Measurements from ENCODE around the gene C21orf91.

Gene C21orf91

DNA sequence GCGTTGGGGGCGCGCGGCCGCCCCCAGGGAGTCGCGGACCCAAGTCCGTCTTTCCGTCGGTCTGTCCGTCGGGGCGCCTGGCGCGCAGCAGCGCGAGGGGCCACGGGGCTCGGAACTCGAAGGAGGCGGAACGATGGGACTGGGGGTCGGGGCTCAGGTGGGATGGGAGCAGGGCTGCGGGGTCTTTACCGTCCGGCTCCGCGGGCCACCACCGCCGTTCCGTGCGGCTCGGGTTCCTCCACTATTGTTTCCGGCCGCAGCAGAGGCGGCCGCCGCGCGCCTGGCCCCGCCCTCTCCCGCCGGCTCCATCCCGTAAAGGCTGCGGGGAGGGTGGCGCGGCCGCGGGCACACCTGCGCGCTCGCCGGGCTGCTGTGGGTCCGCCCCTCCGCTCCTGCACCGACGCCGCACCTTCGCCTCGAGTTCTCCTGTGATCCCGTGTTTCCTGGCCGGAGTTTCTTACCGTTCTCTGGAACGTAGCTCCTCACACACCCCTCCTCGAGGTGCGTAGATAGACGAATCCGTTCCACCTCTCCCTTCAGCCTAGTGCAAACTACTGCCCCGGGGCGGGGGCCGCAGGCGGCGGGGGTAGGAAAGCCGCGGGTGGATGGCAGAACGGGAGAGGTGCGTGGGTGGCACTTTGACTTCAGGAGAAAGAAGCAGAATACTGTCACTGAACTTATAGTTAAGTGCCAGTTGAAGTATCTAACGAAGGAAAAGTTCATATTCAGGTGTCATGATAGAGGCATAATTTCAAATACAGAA is at the start of gene C21orf91:
Gene C21orf91, minus strand, starts transcription at position 243 of the 763 bp plus-strand sequence. CDS start 1,038 bp downstream, outside the sequence.
- peak; percentile 29 for DNase-seq

DNA sequence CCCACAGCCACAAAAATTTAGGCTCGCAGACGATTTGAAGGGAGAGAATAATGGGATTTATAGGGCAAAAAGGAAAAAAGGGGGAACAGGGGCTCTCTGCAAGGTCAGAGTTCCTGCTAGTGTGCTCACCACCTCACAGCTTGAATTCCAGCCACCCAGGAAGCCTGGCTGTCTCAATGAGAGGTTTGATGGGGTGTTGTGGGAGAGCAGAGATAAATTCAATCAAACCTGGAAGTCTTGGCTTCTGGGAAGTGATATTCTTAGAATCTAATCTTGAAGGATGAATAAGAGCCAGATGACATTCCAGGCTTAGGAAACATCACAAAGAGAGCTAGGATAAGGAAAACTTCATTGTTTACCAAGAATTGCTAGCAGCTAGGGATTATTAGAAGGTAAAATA is 47.4 kb upstream of the C21orf91 start:
- DNase-seq, result no peak

DNA sequence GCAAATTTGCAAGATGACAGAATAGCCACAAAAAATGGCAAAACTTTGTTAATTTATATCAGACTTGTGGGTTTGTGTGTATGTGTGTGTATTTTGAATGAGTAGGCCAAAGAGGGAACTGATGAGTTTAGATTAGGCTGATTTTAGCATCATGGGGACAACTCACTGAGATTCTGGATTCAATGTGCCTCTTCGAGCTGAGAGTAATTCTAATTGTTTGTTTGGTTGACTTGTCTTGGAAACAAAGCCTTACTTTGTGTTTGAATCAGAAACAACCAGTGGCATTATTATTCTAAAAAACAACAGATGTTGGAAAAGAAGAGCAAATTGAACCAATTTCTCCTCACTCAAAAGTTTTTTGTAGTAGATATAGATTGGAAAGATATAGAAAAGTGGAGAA is 40.5 kb upstream of the C21orf91 start:
- DNase-seq, result no peak

DNA sequence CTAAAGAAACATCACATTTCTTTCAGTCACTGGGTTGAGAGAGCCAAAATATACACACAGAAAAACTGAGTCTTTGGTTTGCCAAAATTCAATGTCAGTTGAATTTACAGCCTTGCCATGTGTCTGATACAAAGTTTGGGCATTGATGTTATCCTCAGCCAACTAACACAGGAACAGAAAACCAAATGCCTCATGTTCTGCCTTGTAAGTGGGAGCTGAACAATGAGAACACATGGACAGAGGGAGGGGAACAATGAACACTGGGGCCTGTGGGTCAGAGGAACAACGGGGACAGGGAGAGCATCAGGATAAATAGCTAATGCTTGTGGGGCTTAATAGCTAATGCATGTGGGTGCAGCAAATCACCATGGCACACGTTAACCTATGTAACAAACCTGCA is 39.6 kb upstream of the C21orf91 start:
- no peak for DNase-seq

DNA sequence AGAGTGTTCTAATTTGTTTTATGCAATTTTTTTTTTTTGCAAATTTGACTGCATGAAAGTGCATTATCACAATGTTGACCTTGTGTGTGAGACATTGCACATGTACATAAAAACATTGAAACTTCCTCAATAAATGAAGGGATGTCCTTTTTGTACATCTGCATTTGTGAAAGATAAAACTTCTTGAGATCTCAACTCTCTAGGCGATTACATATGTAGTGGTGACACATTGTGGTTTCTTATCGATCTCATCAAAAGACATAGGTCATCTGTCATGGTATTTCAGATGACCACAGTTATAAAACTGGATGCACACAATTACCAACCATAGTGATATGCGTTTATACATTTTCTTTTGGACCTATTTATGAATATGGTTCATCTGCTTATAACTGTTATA is 35.6 kb upstream of the C21orf91 start:
- DNase-seq, result no peak

DNA sequence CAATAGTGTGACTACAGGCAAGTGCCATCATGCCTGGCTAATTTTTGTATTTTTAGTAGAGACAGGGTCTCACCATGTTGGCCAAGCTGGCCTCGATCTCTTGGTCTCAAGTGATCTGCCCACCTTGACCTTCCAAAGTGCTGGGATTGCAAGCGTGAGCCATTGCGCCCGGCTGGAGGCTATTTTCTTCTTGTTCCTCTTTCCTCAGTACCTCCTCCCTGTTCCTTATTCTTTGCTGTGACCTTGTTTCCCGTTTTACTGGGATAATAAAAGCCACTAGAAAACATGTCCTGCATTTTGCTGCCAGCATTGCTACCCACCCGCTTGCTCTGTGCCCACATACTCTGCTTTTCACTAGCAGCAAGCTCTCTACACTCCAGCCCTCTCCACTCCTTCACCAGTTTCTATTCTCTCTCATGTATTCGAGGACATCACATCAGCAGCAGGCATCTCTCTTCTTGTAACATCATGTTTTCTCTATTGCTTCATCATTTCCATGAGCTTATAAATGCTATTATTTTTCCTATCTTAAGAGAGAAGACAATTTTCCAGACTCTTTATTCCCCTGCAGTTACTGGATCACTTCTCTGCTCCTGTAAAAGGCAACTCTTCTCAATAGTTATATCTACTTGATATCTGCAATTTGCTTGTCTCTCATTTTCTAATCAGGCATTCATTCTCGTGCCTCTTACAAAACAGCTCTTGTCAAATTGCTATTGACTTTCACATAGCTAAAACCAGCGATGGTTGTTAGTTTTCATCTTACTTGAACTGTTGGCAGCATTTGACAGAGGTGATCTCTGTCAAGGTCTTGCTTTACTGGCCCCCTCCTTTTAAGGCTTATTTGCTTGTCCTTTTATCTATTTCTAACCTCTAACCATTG is 34.5 kb upstream of the C21orf91 start:
- no peak for DNase-seq

DNA sequence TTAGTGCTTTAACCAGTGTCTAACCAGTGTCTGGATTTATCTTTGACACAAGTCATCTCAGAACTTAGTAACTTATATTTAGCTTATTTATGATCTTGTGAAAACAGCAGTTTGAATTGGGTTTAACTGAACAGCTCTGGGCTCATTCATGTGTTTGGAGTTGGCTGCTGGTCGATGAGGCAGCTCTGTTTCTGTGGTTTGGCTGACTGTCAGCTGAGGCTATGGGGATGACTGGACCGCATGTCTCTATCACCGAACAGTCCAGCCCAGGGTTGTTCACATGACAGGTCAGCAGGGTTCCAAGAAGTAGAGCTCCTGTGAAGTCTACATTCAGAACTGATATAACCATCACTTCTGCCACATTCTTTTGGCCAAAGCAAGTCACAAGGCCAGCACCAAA is 29.1 kb upstream of the C21orf91 start:
- DNase-seq, result no peak

DNA sequence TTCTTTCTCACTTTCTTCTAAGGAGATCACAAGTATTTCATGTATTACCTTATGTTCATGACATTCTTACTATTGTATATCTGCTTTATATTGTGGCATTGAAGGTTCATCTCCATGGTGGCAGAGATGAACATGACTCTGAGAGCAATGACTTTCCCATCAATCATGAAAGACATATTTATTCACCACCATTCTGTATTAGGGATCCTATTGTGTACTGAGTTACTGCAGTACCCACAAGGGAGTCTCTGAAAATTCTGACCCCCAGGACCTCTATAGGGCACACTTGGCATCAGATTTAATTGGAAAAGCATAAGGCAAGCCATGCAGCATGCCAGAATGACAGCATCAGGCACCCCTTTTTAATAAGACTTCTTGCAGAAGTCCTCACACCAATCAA is 21.9 kb upstream of the C21orf91 start:
- DNase-seq, result no peak

DNA sequence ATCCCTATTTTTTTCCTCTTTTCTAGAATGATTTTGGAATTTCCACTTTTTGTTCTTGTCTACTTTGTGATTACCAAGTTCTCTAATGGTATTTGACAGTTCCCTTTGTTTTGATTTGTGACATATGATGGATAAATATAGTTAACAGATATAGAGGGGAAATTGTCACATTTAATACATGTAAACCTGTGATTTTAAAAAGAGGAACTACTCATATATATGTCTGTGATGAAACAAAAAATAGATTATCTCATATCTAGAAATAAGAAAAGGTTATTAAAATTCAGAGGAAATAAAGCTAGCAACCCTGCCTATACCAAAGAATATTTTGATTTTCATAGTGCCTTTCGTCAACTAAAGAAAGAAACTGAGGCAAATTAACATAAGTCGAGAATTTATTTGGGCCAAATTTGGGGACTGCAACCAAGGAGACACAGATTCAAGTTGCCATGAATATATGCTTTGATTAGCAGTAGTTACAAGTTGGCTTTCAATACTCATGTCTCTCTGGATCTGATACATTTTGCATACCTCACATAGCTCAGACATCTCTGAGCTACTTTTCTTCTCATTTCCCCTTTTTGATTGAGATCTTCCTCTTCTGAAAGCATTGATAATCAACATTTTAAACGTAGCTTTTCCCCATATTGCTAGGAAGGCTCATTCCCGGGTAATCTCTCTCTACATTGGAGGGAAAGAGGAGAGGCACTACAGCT is 15.6 kb upstream of the C21orf91 start:
- DNase-seq, result no peak

DNA sequence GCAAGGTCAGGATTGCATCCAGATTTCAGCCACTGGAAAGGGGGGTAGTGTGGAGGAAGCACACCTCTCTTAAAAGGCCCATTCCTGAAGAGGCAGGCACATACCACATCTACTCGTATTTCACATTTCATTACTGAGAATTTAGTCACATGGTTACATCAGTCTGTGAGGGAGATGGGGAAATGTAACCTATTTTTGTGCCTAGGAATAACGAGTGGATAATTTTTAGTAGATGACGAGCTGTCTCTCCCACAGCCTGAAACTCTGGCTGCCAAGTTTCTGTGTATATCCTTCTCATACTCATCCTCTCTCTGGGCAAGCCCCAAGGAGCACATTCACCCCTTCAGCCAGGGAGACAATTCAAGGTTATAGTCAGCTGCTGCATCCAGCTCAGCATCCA is 10.3 kb upstream of the C21orf91 start:
- no peak for DNase-seq

DNA sequence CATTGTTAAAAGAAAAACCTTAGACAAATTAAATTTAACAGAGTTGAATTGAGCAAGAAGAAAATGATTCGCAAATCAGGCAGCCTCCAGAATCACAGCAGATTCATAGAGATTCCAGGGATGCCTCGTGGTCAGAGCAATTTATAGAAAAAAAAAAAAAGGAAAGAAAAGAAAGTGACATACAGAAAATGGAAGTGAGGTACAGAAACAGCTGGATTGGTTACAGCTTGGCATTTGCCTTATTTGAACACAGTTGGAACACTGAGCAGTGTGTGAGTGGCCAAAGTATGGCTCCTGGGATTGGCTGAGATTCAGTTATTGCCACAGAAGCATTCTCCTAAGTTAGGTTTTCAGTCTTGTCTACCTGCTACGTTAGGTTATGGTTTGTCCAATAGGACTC is 9.1 kb upstream of the C21orf91 start:
- DNase-seq, result no peak

DNA sequence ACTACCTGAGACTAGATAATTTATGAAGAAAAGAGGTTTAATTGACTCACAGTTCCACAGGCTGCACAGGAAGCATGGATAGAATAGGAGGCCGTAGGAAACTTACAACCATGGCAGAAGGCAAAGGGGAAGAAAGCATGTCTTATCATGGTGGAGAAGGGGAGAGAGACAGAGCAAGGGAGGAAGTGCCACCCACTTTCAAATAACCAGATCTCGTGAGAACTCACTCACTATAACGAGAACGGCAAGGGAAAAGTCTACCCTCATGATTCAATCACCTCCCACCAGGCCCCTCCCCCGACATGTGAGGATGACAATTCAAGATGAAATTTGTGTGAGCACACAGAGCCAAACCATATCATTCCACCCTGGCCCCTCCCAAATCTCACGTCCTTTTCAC is 4.7 kb upstream of the C21orf91 start:
- DNase-seq, result no peak

DNA sequence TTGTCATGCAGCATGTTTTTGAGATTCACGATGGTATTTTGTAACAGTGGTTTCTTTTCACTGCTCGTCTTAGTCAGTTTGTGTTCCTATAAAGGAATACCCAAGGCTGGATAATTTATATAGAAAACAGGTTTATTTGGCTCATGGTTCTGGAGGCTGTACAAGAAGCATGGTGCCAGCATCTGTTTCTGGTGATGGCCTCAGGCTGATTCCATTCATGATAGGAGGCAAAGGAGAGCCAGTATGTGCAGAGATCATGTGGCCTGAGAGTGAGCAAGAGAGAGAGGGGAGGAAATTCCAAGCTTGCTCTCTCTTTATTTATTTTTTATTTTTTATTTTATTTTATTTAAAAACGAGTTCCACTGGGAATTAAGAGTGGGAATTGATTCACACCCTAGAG is 2.0 kb upstream of the C21orf91 start:
- DNase-seq, result no peak

DNA sequence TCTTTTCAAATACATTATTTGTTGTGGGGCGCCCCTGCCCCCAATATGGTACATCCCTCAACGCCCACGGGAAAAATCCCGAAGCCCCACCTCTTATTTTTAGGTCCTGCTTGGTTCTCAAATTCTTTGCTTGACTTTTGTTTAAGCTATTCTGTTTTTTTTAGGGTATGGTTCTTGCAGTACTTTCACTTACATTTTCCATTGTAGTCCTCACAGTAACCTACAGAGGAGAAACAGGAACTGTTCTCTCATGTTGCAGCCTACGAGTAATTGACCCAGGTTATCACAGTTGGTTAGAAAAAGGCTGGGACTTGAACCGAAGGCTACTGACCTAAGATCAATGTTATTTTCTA is 697 bp upstream of the C21orf91 start:
- no peak for DNase-seq

DNA sequence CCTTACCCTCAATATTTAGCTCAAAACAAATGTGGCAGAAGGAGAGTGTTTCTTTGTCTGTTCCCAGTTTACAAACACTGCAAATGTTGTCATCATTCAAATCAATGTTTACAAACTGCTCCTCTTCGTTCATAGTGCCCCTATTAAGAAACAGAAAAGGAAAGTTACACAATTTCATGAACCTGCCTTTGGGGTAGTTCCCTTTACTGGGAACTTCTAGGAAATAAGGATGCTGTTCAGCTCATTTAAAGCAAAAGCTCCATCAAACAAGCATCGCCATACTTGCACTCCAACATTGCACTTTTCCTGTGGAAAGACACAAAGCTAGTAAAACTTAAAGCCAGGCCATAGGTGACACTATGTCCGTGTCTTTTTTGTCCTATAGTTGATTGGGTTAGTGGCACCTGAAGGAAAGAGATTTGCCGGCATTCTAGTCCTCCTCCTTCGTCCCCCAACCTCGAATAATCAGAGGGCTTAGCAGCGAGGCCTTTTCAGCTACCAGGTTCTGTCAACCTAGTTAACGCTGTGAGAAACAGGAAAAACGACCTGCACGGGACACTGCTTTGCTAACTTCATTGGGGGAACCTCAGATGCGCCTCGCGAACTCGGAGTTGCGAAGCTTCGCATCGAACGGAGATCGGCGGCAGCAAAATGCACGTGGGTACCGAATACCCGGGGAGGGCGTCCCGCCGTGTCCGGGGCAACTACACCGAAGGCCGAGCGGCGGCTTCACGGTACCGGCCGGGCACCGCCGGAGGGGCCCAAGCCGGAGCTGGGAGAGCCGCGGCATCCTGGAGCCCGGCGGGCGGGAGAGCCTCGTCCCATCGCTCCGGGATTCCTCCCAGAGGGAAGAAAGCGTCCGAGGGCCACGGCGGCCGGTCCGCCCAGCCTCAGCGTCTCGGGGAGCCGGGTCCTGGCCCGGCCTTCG is 706 bp downstream of the C21orf91 start:
- DNase-seq, result no peak

DNA sequence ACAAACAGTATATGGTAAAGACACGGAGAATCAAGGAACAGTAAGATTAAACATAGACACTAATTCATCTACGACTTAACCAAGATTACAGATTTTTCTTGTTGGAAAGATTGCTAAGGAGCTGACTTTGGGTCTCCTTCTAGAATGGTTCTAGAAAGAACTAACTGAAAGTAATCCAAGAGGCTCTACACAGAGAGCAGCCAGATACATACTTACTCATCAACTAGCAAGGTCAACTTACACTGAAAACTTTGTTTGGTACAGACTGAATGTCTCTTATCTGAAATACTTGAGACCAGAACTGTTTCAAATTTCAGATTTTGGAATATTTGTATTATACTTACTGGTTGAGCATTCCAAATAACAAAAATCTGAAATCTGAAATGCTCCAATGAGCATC is 5.8 kb downstream of the C21orf91 start:
- DNase-seq, result no peak

DNA sequence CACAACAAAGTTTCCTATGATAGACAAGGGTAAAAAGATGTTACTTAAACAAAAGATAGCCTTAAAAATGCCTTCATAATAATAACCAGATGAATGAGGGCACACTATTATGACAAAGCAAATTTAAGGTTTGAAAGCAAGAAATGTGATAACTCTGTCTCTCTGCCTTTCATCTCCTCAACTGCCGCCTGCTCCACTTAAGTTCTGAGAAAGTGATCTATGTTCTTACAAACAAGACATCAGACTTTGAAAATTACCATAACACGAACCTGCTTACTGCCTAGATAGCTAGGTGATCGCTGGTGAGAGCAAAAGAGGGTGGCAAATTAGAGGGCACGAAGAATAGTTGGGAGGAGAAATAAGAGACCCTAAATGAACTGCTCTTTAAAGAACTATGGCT is 13.2 kb downstream of the C21orf91 start:
- DNase-seq, result no peak

DNA sequence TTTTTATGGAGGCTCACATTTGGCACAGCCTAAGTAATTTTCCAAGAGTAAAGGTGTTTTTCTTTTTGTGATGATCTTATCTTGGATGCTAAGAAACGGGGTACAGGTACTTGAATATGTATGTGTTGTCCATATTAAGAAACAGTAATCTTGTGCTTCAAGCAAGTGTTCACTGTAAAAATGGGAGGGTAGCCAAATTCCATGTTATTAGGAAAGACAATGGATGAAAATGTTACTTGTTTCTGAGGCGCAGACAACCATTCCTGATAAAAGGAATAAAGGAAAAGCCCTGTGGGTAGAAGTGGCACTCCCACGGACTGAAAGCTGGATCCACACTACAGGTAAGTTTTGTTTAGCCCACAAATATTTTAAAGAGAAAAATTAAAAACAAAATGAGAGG is 15.6 kb downstream of the C21orf91 start:
- no peak for DNase-seq

DNA sequence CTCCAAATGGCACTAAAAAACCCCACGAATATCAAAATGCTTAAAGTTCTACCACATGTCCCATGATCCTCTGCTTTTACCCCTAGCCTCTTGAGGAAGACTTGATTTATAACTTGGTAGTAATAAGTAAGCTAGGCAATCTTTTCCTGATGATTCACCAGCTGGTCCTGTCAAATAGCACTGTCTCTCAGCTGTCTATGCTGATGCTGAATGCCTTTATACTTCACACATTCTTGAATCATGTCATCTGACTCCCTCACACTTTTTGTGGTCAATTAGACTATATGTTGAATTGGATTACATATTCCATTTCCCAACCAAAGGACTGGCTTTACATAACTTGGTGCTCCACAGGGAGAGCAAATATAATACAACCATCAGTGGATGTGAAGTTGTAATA is 16.6 kb downstream of the C21orf91 start:
- no peak for DNase-seq

DNA sequence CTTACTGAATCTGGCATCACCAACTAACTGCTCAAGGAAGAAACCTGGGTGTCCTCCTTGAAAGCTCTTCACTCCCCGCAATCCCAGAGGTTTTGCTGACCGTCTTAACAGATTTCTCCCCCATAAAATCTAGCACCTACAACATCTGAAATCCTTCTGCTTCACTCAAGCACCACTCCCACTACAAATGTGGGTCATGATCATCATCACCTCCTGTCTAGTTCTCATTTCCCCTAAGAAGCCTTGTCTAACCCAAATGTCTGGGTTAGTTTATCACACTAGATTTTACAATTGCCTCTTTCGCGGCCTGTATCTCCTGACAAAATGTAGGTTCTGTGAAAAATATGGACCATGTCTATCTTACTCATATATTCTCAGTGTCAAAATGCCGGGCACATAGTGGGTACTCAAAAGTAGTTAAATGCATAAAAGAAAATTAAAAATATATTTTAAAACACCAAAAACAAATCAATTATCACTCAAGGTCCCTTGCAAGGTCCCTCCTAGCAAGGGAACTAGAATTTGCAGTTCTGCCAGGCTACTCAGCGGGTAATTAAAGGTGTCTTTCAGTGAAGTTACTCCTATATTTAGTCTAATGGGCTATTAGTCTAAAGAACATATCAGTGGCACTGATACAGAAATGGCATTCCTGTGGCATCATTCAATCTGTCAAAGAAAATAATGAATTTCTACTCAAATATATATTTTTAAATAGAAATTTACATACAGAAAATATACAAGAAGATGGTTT is 19.6 kb downstream of the C21orf91 start:
- DNase-seq, result no peak

DNA sequence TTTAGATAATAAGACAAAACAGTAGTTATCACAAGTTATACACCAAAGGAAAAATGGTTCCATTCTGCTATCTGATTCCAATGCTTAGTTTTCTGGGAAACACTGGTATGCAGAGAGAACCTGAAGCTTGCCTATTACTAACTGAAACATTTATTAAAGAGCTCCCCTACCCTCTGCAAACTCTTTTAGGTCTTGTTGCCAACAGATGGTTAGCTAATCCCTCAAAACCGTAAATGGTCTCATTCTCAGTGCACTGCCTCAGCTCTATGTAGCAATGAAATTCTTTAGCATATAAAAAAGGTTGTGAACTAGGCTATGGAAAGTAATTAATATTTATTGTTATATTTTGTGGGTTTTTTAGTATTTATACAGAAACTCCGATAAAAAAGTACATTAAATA is 20.4 kb downstream of the C21orf91 start:
- no peak for DNase-seq

DNA sequence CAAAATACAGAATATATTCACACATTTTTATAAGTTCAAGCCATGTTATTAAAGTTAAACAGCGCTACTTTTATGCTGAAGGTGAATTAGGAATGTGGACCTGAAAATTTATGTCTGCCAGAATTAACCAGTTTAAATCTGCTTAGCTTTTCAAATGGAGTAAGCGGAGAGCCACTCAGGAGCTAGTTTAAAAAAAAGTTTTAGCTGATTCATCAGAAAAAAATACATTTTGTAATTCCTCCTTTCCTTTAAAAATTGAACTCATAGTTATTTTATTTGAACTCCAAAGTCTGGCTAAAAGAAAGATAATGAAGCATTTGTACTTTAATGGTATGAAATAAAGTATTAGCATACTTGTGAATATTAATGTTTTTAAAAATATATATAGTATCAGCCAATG is 21.2 kb downstream of the C21orf91 start:
- no peak for DNase-seq

Measured in NCI-H1048 (cell line).